GM12891 (cell line): ENCODE measurements around the gene OXT.

ENCODE experiments used
- DNase-seq: peaks from one replicate; pipeline ENCODE4 v3.0.0; 2011; ENCODE audit warnings: low spot score; ENCODE audit not compliant: insufficient read length
- FAIRE-seq: peaks from 2 replicates; lab custom pipeline; 2011; peaks lifted over from hg19 to GRCh38; lab: Jason Lieb, UNC
- PAX5 ChIP-seq: IDR thresholded peaks from 2 replicates; pipeline ENCODE4 v1.6.1; 2011; ENCODE audit warnings: low read length, moderate library complexity, mild to moderate bottlenecking; ENCODE audit not compliant: insufficient read depth, severe bottlenecking
- POLR2A ChIP-seq: IDR thresholded peaks from 2 replicates; pipeline ENCODE4 v1.6.1; 2011; ENCODE audit warnings: low read depth, low read length, control low read depth
- POLR2AphosphoS5 ChIP-seq: IDR thresholded peaks from 2 replicates; pipeline ENCODE4 v1.6.1; 2011; ENCODE audit warnings: low read depth, low read length, control low read depth
- POU2F2 ChIP-seq: IDR thresholded peaks from 2 replicates; pipeline ENCODE4 v1.6.1; 2011; ENCODE audit warnings: low read depth, mild to moderate bottlenecking, control low read depth, low read length, moderate library complexity
- SPI1 ChIP-seq: IDR thresholded peaks from 2 replicates; pipeline ENCODE4 v1.6.1; 2011; ENCODE audit warnings: low read depth, low read length, control low read depth
- TAF1 ChIP-seq: IDR thresholded peaks from 2 replicates; pipeline ENCODE4 v1.6.1; 2011; ENCODE audit warnings: low read depth, low read length, control low read depth

OXT gene

DNA sequence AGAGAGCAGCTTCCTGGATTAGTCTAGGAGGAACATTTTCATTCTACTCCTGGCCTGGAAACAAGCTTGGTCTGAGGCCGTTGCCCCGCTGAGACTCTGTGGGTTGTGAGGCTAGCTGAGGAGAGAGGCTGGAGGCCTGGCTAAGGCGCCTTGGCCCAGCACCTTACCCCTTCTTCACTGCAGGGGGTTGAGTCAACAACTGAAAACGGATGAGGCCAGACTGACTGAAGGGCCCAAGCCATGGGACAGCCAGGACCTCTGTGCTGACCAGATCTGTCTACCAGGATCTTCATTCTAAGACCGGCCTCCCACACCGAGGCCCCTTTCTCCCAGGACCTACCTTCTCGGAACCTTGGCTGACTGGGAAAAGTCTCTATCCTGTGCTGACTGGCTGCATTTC, 16.6 kb downstream of the OXT start:
- TF ChIP-seq SPI1 (no peak), POU2F2 (no peak), POLR2AphosphoS5 (no peak)
- no peak for DNase-seq
- no peak for FAIRE-seq

DNA sequence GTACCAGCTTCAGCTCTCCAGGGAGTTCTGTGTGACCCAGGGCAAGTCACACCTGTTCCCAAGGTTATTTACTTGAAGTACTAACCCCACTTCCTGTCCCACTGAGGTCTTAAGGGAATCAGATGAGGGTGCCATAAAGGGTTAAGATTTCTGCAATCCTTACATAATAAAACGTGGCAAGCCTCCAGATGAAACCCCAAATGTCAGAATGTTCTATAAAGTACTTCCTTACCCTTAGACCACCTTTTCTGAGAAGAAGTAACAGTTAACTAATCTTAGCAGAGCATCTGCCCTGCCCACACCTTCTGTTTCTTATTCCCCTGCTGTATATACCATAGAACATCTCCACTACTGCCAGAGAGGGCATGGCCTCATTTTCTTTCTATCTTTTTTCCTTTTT, 19.1 kb downstream of the OXT start:
- TF ChIP-seq TAF1 (no peak), SPI1 (no peak), POLR2A (no peak), PAX5 (no peak), POU2F2 (no peak), POLR2AphosphoS5 (no peak)
- FAIRE-seq (no peak), DNase-seq (no peak)

DNA sequence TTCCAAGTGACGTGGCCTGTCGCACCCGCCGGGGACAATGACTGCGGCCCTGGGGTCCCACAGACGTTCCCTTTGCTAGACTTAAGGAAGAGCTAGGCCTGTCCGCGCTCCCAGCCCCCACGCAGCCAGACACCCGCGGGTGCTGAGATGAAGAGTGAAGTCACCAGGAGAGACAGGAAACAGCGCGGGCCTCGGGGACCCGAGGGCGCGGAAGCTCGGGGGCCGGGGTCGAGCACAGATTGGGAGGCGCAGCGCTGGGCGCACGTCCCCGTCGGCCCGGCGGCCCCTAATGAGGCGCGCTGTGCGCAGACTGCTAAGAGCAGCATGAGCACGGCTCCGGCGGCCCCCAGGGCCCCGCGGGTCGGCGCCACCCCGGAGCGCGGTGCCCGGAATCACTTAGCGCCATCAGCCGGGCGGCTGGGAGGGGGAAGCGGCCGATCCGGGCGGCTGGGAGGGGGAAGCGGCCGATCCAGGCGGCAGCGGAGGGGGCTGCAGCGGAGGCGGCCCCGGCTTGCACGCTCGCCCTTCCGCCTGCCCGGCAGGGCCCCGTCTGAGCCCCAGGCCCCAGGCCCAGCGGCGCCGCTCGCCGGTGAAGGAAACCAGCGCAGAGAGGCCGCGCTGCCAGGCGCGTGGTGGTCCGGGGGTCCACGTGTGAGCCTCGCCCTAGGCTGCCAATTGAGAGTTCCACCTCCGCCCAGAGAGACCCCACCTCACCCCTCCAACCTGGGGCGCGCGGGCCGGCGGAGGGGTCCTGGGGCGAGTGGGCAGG, 21.4 kb downstream of the OXT start:
- FAIRE-seq (no peak), DNase-seq (no peak)
- TF ChIP-seq PAX5 (no peak), POLR2AphosphoS5 (no peak), POLR2A (no peak), POU2F2 (no peak), TAF1 (no peak), SPI1 (no peak)

DNA sequence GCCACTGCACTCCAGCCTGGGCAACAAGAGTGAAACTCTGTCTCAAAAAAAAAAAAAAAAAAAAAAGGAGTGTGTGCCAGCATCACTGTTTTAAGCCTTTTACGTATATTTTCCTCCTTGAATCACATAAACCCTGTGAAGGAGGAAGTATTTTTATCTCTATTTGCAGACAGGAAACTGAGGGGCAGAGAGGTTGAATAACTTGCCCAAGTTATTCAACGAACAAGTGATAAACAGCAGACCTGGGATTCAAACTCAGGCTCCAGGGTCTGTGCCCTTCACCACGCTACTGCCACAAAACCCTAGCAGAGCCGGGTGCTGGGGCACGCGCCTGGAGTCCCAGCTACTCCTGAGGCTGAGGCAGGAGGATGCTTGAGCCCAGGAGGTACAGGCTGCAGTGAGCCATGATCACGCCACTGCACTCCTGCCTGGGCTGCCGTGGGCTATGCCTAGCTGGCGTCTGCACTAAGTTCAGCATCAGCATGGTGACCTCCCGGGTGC, 22.5 kb downstream of the OXT start:
- TF ChIP-seq POLR2AphosphoS5 (no peak), POLR2A (no peak), POU2F2 (no peak), SPI1 (no peak), PAX5 (no peak), TAF1 (no peak)
- FAIRE-seq (peak; percentile 71), DNase-seq (no peak)

DNA sequence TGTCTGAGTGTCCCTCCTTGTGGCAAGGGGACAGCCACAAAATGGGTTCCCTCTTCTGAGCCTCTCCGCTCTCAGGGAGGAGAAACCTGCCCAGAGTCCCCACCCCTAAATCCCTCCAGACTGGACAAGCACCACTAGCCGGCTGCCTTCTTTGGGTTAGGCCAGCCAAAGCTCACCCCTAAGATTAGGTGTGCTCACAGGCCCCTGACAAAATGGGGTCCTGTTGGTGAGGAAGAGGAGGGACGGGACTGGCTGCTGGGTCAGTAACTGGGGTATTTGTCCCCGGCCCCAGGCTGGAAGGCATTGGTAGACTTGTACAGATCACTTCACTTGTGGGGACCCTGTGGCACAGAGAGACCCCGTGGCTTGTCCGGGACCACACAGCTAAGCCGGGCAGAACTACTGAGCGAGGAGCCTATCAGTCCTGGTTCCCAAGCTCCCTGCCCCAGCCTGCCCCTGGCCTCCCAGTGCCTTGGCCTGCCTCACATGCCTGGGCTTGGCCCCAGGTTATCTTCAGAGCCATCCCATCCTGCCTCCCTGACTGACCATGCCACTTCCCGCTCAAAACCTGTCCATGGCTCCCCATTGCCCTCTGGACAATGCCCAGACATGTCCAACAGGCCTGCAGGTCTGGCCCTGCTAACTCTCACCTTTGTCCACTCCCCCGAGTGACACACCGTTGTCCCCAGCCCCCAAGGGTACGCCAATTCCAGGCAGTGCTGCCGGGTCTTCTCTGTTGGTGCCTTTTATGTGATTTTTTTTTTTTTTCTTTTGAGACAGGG, 23.6 kb downstream of the OXT start:
- DNase-seq (no peak), FAIRE-seq (no peak)
- TF ChIP-seq POLR2A = no peak
- no peak for TF ChIP-seq SPI1
- TF ChIP-seq POLR2AphosphoS5 = no peak
- TF ChIP-seq POU2F2 = no peak
- no peak for TF ChIP-seq PAX5
- TF ChIP-seq TAF1 = no peak

DNA sequence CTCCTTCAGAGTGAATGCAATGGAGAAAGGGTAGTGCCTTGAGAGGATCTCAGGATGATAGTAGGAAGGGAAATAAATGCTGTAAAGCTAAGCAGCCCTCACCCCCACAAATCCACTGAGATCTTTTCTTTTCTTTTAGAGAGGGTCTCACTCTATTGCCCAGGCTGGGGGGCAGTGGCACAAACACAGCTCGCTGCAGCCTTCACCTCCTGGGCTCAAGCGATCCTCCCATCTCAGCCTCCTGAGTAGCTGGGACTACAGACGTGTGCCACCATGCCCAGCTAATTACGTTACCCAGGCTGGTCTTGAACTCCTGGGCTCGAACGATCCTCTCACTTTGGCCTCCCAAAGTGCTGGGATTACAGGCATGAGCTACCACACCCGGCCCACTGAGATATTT, 29.1 kb downstream of the OXT start:
- no peak for TF ChIP-seq POLR2AphosphoS5
- FAIRE-seq = no peak

DNA sequence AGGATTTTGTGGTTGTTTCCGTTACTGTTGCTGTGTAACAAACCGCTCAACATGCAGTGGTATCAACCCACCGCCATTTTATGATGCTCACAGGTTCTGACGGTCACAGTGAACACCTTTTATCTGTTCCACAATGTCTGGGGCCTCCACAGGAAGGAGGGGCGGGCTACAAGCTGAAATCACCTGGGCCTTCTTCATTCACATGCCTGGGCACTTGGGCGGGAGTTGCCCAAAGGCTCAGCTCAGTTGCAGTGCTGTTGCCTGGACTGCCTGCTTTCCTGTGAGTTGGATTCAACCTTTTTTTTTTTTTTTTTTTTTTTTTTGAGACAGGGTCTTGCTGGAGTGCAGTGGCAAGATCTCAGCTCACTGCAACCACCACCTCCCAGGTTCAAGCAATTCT, 29.8 kb downstream of the OXT start:
- DNase-seq (no peak), FAIRE-seq (no peak)
- TF ChIP-seq TAF1 = no peak
- TF ChIP-seq SPI1 = no peak
- no peak for TF ChIP-seq POLR2AphosphoS5
- no peak for TF ChIP-seq POLR2A
- no peak for TF ChIP-seq PAX5

More for the DNA sequence above, 29.1 kb downstream of the OXT start:
- no peak for DNase-seq

DNA sequence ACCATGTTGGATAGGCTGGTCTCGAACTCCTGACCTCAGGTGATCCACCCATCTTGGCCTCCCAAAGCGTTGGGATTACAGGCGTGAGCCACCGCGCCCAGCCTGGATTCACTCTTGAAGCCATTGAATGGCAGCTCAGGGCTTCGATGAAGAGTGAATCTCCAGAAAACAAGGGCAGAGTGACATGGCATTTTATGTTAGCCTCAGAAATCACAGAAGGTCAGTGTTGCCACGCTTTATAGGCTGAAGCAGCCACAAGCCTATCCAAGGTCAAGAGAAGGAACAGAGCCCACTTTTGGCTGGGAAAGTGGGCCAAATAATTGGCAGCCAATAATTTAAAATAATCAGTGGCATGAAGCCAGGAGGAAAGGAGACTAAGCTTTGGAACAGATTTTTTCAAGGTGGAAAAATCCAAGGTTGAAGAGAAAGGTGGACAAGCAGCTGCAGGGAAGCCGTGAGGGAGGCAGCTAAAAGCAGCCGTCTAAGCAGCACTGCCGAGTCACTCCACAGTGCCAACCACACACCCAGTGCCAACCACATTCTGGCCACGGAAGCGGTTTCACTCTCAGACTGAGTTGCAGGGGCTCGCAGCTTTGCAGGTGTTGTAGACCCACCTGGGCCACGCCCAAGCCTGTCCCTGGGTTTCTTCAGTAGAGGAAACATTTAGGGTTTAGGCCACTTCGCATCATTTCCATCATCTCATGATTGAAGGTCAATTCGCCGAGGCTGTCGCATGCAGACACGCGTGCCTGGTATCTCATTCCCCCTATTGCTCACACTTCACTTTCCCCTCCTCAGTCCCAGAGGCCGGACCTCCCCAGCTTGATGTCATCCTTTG, 30.5 kb downstream of the OXT start:
- peak; percentile 33 for FAIRE-seq
- DNase-seq = no peak
- TF ChIP-seq POLR2A (no peak), POU2F2 (no peak), SPI1 (no peak), POLR2AphosphoS5 (no peak), TAF1 (no peak)

DNA sequence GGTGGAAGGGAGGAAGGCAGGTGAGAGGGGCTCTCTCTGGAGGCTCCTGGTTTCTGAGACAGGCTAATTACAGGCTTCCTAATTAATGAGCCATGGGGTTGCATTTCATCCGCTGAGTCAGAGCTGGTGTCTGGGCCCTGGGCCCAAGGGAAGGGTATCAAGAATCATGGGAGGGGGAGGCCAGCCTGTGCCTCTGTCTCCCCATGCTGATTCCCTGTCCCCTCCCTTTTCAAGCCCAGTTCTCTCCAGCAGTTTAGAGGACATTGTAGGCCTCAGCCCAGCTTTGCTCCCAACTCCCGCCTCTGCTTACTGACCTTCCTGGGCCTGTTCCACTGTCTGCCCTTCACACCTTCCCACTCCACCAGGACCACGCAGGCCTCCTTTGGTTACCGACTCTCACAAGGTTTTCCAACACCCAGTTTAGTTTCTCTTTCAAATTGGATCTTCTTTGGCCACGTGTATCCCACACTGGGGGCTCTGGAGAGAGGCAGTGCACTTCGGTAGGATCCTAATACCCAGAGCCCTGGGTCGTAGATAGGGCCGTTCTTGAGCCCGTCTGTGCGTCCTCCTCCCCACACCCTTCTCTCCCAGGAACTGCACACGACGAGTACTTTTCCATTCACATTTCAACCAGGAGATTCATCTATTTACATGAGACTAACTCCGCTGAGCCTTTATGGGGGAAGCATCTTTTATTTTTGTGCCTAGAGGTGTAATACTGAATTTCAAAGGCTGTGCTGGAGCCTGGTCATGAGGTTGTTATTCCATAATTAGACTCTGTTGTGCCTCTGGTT, 31.4 kb downstream of the OXT start:
- DNase-seq = no peak
- FAIRE-seq = no peak

More for the DNA sequence above, 31.4 kb downstream of the OXT start:
- TF ChIP-seq POLR2A (no peak), SPI1 (no peak), POU2F2 (no peak), TAF1 (no peak), PAX5 (no peak), POLR2AphosphoS5 (no peak)
